Measurements from ENCODE around the gene KYAT1.

- TF ChIP-seq POLR2A (IDR thresholded peaks at IDR 0.05; ENCODE audit: low read length) (no peak), GATA1 (IDR thresholded peaks at IDR 0.05; ENCODE audit: low read depth, low read length) (no peak)
These were observed 93.3 kb downstream of the KYAT1 start for GRCh38 chr9:128788445-128788844.

Data from erythroblast (primary cell).